G401.6 (cell line): ENCODE results near the gene CEP85.

ENCODE experiments used
- FAIRE-seq: peaks from 2 replicates; lab custom pipeline; 2012; peaks lifted over from hg19 to GRCh38; lab: Jason Lieb, UNC

Gene CEP85

GRCh38 chr1:26315874-26316850 is 82.2 kb downstream of the CEP85 start:
- no peak for FAIRE-seq

- FAIRE-seq, result no peak
Measured at GRCh38 chr1:26317146-26317545, 83.1 kb downstream of the CEP85 start.

DNA sequence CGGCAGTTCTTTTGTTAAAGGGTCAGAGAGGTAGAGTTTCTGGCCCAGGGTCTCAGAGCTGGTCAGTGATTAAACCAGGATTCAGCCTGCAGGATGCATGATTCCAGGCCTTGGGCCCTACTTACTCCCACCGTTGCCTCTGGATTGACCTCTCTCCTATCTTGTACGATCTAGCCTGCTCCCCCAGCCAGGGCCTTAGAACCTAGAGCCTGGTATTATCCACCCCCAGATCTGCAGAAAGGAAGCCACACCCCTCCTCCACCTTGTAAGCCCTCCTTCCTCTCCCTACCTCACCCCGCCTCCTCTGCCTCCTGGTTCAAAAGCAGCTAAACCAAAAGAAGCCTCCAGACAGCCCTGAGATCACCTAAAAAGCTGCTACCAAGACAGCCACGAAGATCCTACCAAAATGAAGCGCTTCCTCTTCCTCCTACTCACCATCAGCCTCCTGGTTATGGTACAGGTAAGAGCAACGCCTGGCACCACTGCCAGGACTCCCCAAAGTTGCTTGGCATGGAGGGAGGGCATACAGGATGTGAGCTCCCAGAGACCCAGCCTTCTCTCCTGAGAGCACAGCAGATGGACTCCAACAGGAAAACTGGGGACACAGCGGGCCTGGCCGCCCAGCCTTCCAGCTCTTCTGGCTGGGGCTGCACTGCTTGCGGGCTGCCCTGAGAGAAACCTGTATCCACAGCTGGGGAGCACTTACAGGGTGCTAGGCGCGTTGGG is 83.8 kb downstream of the CEP85 start, which contains the start of gene CD52:
TSS of gene CD52 (plus strand) at position 347 of the 726 bp plus-strand sequence. CDS start at position 407, 60 bp downstream.
- no peak for FAIRE-seq

DNA sequence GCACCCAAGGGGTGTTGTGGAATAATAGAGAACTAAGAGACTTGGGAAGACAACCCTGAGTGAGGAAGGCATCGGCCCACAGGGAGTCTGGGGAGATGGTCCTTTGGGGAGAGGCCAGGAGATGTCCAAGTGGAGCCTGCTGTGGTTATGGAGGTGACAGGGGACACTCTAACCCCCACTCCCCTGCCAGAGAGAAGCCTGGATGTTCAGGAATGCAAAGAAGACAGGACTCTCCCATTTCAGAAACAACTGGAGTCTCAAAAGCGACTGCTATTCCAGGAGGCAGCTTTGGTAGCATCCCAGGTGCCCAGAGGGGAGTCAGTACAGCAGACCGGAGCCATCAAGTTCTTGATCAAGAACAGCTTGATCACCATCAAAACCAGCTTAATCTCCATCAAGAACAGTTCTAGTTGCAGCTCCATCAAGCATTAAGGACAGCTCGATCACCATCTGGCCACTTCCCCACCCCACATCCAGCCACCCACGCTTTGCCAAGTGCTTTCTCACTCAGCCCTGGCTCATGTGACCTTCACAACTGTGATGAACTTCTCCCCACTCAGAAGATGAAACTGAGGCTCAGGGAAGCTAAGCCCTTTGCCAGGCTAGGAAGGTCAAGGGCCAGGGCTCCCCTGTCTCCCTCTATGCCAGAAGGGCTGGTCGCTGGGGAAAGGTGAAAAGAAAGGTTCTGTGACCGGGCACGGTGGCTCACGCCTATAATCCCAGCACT is 84.5 kb downstream of the CEP85 start:
- no peak for FAIRE-seq

DNA sequence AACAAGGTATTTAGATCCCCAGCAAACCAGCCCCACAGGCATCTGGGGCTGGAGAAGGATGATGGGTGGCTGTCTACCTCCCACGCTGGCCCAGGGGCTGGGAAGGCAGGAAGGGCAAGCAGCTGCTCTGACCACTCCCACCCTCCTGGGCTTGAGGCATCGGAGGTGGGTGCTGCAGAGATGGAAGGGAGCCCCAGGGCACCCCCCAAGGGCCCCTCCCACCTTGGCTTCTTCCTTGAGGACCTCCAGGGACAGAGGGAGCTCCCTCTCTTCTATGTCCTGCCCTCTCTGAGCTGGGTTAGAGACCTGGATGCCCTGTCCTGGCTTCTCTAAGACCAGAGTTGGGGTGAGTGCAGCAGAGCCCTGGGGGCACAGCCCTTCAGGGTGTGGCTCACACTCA is 86.9 kb downstream of the CEP85 start:
- FAIRE-seq, result no peak

DNA sequence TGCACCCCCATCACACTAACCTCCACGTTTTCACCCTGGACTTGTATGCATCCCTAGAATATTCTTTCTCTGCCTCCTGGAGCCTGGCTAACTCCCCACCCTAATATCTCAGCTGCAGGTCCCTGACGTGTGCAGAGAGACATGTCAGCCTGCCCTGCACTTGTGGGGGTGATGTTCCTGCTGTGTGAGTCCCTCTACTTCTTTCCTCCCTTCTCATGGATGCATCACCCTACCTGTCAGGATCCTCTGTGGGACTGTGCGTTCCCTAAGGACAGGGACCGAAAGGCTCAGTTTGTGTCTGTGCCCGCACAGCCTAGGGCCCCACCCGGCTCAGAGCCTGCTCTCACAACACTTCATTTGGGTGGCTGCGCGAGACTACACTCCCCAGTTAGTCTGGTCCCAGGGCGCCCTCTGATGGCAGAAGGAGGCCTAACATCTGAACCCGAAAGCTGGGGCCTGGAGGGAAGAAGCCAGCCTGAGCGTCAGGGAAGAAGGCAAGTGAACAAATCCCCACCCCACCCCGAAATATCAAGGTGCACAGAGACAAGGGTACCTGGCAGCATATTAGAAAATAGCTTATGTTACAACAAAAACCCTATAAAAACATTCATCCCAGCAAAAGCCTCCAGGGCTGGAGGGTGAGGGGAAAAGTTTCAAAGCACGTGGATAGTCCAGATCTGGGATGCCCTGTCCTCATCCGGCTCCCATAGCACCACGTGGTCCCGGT is 87.5 kb downstream of the CEP85 start:
- peak; percentile 86 for FAIRE-seq

- no peak for FAIRE-seq
Measured at GRCh38 chr1:26322042-26322331, 88.0 kb downstream of the CEP85 start.

GRCh38 chr1:26323382-26323781 is 89.4 kb downstream of the CEP85 start:
- no peak for FAIRE-seq

DNA sequence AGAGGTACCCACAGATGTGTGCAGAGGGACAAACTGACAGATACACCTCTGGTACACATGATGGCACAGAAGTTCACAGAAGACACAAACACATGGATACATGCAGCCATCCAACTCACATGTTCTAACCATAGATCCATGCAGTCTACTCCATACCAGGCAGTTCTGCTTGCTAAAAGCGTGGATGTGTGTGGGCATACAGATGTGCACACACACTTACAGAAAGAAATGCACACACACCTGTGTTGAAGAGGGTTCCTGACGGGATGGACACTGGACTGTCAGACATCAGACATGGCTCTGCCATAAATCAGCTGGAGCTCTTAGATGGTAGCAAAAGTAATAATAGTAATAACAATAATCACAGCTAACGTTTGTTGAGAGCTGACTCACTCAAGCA is 90.5 kb downstream of the CEP85 start:
- FAIRE-seq, result no peak

GRCh38 chr1:26327956-26328362 is 94.0 kb downstream of the CEP85 start:
- FAIRE-seq, result no peak
